KOPT-K1 (cell line): Measurements from ENCODE around the gene MAGI2.
"Not testable (repeated sequence)": the region's sequence is repeated elsewhere in the genome, so short reads cannot be mapped to it uniquely, and the experiment has no call there.

ENCODE experiments used
- H3K27ac ChIP-seq: fragments of 200-600 bp; sonication (generic); 2 replicates; pipeline ENCODE4 v1.5.1; 2016; ENCODE audit warnings: antibody characterized with exemption, mild to moderate bottlenecking, low read depth, low read length; ENCODE audit not compliant: poor library complexity, severe bottlenecking
- H3K36me3 ChIP-seq: fragments of 200-600 bp; sonication (generic); 2 replicates; pipeline ENCODE4 v1.5.1; 2017; ENCODE audit warnings: antibody characterized with exemption, mild to moderate bottlenecking, low read length, moderate library complexity; ENCODE audit not compliant: insufficient read depth
- H3K9me3 ChIP-seq: fragments of 200-600 bp; sonication (generic); 2 replicates; pipeline ENCODE4 v1.5.1; 2017; ENCODE audit warnings: antibody characterized with exemption, low read length, mild to moderate bottlenecking; ENCODE audit not compliant: insufficient read depth, poor library complexity, severe bottlenecking

MAGI2 gene

GRCh38 chr7:78609281-78609680, 844.2 kb downstream of the MAGI2 start:
- H3K36me3 ChIP-seq, result no peaks in the 10 kb centered on the region
- no peak overlapping the region for H3K27ac ChIP-seq
- H3K9me3 ChIP-seq, result no peaks in the 10 kb centered on the region

DNA sequence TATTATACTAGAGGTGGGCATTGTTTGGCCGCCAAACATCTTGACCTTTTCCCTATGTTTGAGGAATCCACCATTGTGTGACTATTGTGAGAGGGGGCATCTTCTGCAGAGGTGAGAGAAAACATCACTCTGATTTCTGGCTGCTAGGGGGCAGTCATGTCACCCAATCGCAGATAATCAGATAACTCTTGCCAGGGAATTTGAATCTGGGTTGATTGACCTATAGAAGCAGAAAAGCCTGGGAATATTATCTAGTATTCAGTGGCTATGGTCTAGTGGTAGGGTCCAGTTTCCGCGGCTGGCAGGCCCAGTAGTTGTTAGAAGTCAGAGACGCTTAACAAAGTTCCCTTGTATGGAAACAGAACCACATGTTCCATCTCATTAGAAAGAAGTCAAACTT, 846.4 kb downstream of the MAGI2 start:
- no peaks in the 10 kb centered on the region for H3K36me3 ChIP-seq
- H3K9me3 ChIP-seq, result no peaks in the 10 kb centered on the region
- no peak overlapping the region for H3K27ac ChIP-seq

GRCh38 chr7:78605119-78605518, 848.3 kb downstream of the MAGI2 start:
- Histone ChIP-seq H3K27ac (no peak overlapping the region), H3K36me3 (no peaks in the 10 kb centered on the region), H3K9me3 (no peaks in the 10 kb centered on the region)

DNA sequence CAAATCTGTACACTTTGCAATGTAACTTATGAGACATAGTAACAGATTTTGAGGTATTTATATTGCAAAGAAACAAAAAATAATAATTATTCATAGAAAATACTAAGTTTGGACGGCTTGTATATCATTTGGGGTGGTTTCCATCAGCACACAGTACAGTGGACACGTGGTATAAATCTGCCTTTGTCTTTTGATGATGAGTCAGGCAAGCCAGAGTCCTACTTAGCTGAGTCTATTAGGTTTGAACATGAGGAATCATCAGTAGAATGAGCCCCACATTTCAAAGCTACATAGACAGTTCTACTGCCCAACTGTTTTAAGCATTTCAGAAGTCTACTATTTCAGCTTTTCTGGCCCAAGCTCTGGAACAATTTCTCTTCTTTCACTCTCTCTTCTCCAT, 851.7 kb downstream of the MAGI2 start:
- no peaks in the 10 kb centered on the region for H3K9me3 ChIP-seq
- no peaks in the 10 kb centered on the region for H3K36me3 ChIP-seq
- H3K27ac ChIP-seq, result no peak overlapping the region

DNA sequence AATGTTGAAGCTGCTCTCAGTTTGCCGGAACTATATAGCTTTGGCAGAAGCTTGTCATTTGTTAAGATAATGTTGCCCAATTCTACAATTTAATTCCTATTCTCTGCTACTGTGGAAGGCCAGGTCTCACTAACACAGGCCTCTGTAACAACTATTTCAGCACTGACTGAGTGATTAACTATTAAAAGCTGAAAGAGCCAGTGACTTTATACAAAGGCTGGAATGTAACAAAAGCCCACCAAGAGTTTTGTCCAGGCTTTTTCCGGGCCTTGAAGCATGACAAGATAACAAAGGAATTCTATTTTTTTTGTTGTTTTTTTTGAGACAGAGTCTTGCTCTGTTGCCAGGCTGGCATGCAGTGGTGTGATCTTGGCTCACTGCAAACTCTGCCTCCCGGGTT, 859.3 kb downstream of the MAGI2 start:
- no peak overlapping the region for H3K27ac ChIP-seq
- H3K9me3 ChIP-seq, result no peaks in the 10 kb centered on the region
- no peaks in the 10 kb centered on the region for H3K36me3 ChIP-seq

GRCh38 chr7:78588393-78588792, 865.1 kb downstream of the MAGI2 start:
- no peaks in the 10 kb centered on the region for H3K36me3 ChIP-seq
- no peak overlapping the region for H3K27ac ChIP-seq
- H3K9me3 ChIP-seq, result no peaks in the 10 kb centered on the region

DNA sequence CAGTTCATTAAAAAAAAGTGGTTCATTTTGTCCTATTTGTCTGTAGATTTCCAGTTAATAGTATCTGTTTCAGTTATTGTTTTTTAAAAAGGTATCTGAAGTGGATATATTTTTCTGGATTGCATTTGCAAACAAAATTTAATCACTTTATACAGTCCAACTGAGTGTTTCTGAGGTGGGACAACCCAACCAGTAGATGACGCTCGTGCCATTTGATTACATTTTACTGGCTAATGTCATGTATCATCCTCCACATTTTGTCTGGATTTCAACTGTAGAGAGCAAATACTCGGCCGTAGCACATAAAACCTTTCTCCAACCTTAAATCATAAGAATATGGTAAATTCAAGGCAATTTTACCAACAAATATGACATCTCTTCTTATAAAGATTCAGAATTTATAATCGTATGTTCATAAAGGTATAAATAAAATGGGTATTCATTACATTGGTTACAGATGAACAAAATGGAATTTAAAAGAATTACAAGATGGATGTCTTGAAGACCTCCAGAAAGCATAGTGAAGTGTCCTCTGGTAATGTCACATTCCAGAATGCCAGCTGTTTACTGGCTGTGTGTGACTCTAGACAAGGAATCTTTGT, 865.9 kb downstream of the MAGI2 start:
- H3K27ac ChIP-seq, result no peak overlapping the region
- H3K9me3 ChIP-seq, result no peaks in the 10 kb centered on the region
- H3K36me3 ChIP-seq, result no peaks in the 10 kb centered on the region

GRCh38 chr7:78585980-78586379, 867.5 kb downstream of the MAGI2 start:
- Histone ChIP-seq H3K27ac (no peak overlapping the region), H3K9me3 (no peaks in the 10 kb centered on the region), H3K36me3 (no peaks in the 10 kb centered on the region)

GRCh38 chr7:78578686-78579085, 874.8 kb downstream of the MAGI2 start:
- Histone ChIP-seq H3K36me3 (no peaks in the 10 kb centered on the region), H3K27ac (no peak overlapping the region), H3K9me3 (no peaks in the 10 kb centered on the region)

DNA sequence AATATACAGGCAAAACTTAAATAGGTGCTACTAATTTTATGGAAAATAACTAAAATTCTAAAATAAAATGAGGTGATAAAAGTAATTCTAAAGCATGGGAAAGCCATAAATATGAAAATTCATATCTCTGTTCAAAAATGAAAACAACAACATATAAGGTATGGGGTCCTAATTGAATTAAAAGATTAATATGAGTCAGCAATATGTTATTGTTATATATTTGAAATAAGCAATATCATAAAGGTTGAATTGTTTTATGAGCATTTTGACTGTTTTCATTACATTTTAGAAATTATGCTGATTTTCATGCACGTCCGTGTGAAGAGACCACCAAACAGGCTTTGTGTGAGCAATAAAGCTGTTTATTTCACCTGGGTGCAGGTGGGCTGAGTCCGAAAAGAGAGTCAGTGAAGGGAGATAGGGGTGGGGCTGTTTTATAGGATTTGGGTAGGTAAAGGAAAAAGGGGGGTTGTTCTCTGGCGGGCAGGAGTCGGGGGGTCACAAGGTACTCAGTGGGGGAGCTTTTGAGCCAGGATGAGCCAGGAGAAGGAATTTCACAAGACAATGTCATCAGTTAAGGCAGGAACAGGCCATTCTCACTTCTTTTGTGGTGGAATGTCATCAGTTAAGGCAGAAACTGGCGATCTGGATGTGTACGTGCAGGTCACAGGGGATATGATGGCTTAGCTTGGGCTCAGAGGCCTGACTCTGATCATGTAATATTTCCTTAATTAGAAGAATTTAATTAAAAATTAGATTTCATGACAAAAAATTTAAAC, 876.1 kb downstream of the MAGI2 start:
- not testable (repeated sequence) for H3K27ac ChIP-seq, H3K36me3 ChIP-seq

DNA sequence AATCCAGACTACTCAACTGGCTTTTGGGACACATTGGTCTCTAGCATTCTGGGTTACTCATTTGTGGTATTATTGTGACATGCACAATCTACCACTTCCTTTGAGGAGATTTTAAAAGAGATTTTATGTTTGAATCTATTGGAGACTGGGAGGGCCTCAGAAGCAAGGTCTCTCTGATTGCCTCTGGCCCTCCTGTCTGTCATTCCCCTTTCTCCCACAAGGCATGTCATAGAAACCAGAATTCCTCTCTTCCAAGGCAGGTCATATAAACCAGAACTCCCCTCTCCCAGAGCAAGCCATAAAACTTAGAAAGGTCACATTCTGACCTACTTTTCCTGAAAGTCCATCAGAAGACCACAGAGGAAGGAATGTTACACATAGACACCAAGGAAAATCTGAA, 877.2 kb downstream of the MAGI2 start:
- Histone ChIP-seq H3K36me3 (no peaks in the 10 kb centered on the region), H3K27ac (no peak overlapping the region), H3K9me3 (no peaks in the 10 kb centered on the region)

More for the DNA sequence above, 876.1 kb downstream of the MAGI2 start:
- not testable (repeated sequence) for H3K9me3 ChIP-seq

DNA sequence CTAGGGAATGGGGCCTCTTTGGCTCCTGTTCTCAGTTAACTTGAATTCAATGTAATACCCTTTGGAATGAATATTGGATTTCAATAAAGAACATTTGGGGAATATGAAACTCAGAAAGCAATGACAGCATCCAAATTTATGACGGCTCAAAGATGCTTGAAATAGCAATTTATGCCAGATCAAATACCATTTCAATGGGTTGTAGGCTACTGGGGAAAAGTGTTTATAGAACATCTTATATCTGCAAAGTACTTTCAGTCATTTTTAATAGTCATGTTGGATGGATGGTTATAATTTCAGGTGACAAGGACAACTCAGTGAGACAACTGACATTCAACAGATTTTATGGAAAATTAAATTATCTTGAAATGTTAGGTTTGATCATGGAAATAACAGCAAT, 882.2 kb downstream of the MAGI2 start:
- no peaks in the 10 kb centered on the region for H3K9me3 ChIP-seq
- H3K27ac ChIP-seq, result no peak overlapping the region
- H3K36me3 ChIP-seq, result no peaks in the 10 kb centered on the region

DNA sequence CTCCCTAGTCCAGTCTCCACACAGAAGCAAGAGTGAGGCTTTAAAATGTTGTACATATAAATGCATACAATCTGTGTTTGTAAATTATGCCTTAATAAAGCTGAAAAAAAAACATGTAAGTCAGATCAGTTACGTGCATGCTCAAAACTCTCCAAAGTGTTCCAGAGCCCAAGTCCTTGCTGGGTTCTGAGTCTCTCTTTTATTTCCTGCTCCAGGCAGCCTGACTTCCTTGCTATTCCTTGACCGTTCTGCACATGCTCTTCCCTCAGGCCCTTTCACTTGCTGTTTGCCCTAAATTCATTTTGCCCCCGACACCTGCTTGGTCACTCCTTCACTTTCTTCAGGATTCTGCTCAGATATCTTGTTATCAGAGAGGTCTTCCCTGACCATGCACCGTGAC, 884.8 kb downstream of the MAGI2 start:
- H3K36me3 ChIP-seq, result no peaks in the 10 kb centered on the region

DNA sequence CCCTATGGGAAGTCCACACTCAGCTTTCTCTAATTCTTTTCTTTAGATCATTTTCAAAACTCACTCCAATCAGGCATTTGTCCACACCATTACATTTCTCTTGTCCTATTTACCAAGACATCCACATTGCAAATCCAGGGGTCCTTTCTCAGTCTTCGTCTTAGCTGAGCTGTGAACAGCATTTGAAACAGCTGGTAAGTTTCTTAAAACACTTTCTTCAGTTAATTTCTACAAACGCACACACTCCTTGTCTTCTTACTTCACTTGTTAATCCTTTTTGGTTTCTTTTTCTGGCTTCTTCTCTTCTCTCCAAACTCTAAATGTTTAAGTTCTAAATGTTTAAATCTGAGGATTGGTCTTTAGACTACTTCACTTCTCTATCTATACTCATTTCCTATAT, 885.6 kb downstream of the MAGI2 start:
- Histone ChIP-seq H3K36me3 (no peaks in the 10 kb centered on the region), H3K27ac (no peak overlapping the region), H3K9me3 (no peaks in the 10 kb centered on the region)

More for the DNA sequence above, 884.8 kb downstream of the MAGI2 start:
- Histone ChIP-seq H3K9me3 (no peaks in the 10 kb centered on the region), H3K27ac (no peak overlapping the region)

- H3K9me3 ChIP-seq, result no peaks in the 10 kb centered on the region
- no peak overlapping the region for H3K27ac ChIP-seq
- no peaks in the 10 kb centered on the region for H3K36me3 ChIP-seq
Measured at GRCh38 chr7:78565784-78566183, 887.7 kb downstream of the MAGI2 start.

DNA sequence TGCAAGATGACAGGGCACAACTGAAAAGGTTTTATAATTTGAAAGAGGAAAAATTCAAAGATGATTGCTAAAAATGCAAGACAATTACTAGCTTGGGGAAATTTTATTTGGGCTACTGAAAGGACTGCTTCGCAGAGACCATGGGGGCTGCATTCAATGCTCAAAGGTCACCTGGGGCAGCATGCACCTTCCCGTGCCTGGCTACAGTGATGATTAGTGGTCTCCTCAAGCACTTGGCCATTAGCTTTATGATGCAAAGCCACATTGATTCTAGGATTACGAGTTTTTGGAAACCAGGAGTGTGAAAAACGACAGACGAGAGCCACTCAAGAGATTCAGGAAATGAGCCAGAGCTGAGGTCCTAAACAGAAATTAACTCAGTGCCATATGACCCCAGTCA, 890.3 kb downstream of the MAGI2 start:
- Histone ChIP-seq H3K36me3 (no peaks in the 10 kb centered on the region), H3K9me3 (no peaks in the 10 kb centered on the region), H3K27ac (no peak overlapping the region)
